DND-41 (cell line): Measurements from ENCODE around the gene ZFYVE28.

Source experiments
- CTCF ChIP-seq: IDR thresholded peaks from 2 replicates; pipeline ENCODE4 v1.5.1; 2012; ENCODE audit warnings: borderline replicate concordance, low read length, moderate library complexity, mild to moderate bottlenecking; ENCODE audit not compliant: poor library complexity, severe bottlenecking; ENCODE audit errors: extremely low read depth
- EZH2 ChIP-seq: IDR thresholded peaks from 3 replicates; pipeline ENCODE4 v1.6.1; 2012; ENCODE audit warnings: borderline replicate concordance, low read depth, mild to moderate bottlenecking, moderate library complexity, low read length, inconsistent platforms; ENCODE audit not compliant: severe bottlenecking

GRCh38 chr4:2332201-2332975 is 86.1 kb downstream of the ZFYVE28 start:
- no peak for TF ChIP-seq EZH2
- no peak for TF ChIP-seq CTCF
